A549 (cell line): ENCODE results near the gene TRMT10C. TPM values are rescaled to one million over a fixed set of nuclear protein-coding genes. Genes with fewer than 3 reads are reported as not detected.

ENCODE experiments used
- ATAC-seq, 2 experiments: fragments of 200-7000 bp in 1 of 2; fragments of >200 bp in 1 of 2; cut with Nextera tagmentation in 1 of 2; cut with Tn5 transposase in 1 of 2; 3 replicates each; pipeline versions ENCODE4 v1.8.0 to v1.9.1; 2018 to 2020; ENCODE audit warnings: mild to moderate bottlenecking in 1 of 2, moderate library complexity in 1 of 2
- CTCF ChIA-PET: fragments of 300-600 bp; sonication (Branson Sonifier 250); formaldehyde crosslinking; extraction: SDS; loops from one replicate; lab custom pipeline; 2021; ENCODE audit warnings: antibody characterized with exemption, inconsistent platforms; lab: Yijun Ruan, JAX
- POLR2A ChIA-PET: fragments of 350-600 bp; formaldehyde crosslinking; extraction: SDS; loops from one replicate; lab custom pipeline; 2021; ENCODE audit warnings: antibody characterized with exemption, inconsistent platforms; lab: Yijun Ruan, JAX
- DNase-seq, 2 experiments: peaks; one replicate each; pipeline versions ENCODE4 v3.0.0 to v3.0.0-alpha.2; 2011 to 2016; ENCODE audit warnings: low read depth in 1 of 2, low spot score in 1 of 2
- FAIRE-seq: peaks from 2 replicates; lab custom pipeline; 2011; peaks lifted over from hg19 to GRCh38; lab: Jason Lieb, UNC
- H3K27ac ChIP-seq, 2 experiments: fragments of >200 bp; sonication (Bioruptor Twin); formaldehyde crosslinking; 3 replicates each; pipeline ENCODE4 v1.5.1; 2016 to 2017
- H3K4me1 ChIP-seq: fragments of >200 bp; sonication (Bioruptor Twin); formaldehyde crosslinking; 3 replicates; pipeline ENCODE4 v1.6.1; 2016
- H3K4me2 ChIP-seq: fragments of >200 bp; sonication (Bioruptor Twin); formaldehyde crosslinking; 3 replicates; pipeline ENCODE4 v1.6.1; 2016
- H3K4me3 ChIP-seq: fragments of >200 bp; sonication (Bioruptor Twin); formaldehyde crosslinking; 3 replicates; pipeline ENCODE4 v1.5.1; 2016
- H3K9me3 ChIP-seq: fragments of >200 bp; sonication (Bioruptor Twin); formaldehyde crosslinking; 3 replicates; pipeline ENCODE4 v1.6.1; 2016
- CEBPB ChIP-seq, 2 experiments: fragments of >200 bp in 1 of 2; sonication (Bioruptor Twin) in 1 of 2; formaldehyde crosslinking in 1 of 2; IDR thresholded peaks; 2 replicates each; pipeline ENCODE4 v1.6.1; 2012 to 2016
- EHF ChIP-seq: fragments of 250-450 bp; sonication (Bioruptor Pico); IDR thresholded peaks from 2 replicates; pipeline ENCODE4 v1.5.0; 2020; ENCODE audit warnings: mild to moderate bottlenecking
- FOSL2 ChIP-seq, 2 experiments: fragments of 450-650 bp in 1 of 2; fragments of >200 bp in 1 of 2; sonication (Bioruptor Twin) in 1 of 2; formaldehyde crosslinking; IDR thresholded peaks; 2 replicates each; pipeline versions ENCODE4 v1.5.0 to v1.6.1; 2016 to 2020; ENCODE audit warnings: mild to moderate bottlenecking in 1 of 2, moderate library complexity in 1 of 2
- FOXS1 ChIP-seq: fragments of 250-450 bp; sonication (Bioruptor Pico); IDR thresholded peaks from 2 replicates; pipeline ENCODE4 v1.5.0; 2020; ENCODE audit warnings: mild to moderate bottlenecking, moderate library complexity
- HDAC2 ChIP-seq: fragments of 200-600 bp; sonication (generic); IDR thresholded peaks from 2 replicates; pipeline ENCODE4 v1.6.1; 2016
- HOXA7 ChIP-seq: fragments of 250-450 bp; sonication (Bioruptor Pico); IDR thresholded peaks from 2 replicates; pipeline ENCODE4 v1.5.0; 2020; ENCODE audit warnings: mild to moderate bottlenecking, moderate library complexity
- HOXB13 ChIP-seq: fragments of 250-450 bp; sonication (Bioruptor Pico); IDR thresholded peaks from 2 replicates; pipeline ENCODE4 v1.5.0; 2020; ENCODE audit warnings: low read depth, mild to moderate bottlenecking, moderate library complexity
- JUN ChIP-seq, 2 experiments: fragments of >200 bp; sonication (Bioruptor Twin); formaldehyde crosslinking; IDR thresholded peaks; 2 replicates in 1 of 2; 3 replicates in 1 of 2; pipeline ENCODE4 v1.6.1; 2016 to 2017
- JUNB ChIP-seq: fragments of >200 bp; sonication (Bioruptor Twin); formaldehyde crosslinking; IDR thresholded peaks from 2 replicates; pipeline ENCODE4 v1.6.1; 2016
- MAZ ChIP-seq: fragments of 150-350 bp; IDR thresholded peaks from 2 replicates; pipeline ENCODE4 v1.6.1; 2014; ENCODE audit warnings: antibody characterized with exemption, low read depth, low read length, borderline replicate concordance
- MYC ChIP-seq: IDR thresholded peaks from 2 replicates; pipeline ENCODE4 v1.6.1; 2012; ENCODE audit warnings: mild to moderate bottlenecking, inconsistent platforms, low read length, improper control_type of control experiment, borderline replicate concordance
- PHF8 ChIP-seq: fragments of 200-600 bp; sonication (generic); IDR thresholded peaks from 2 replicates; pipeline ENCODE4 v1.6.1; 2016; ENCODE audit warnings: low read depth, mild to moderate bottlenecking, antibody characterized with exemption, moderate library complexity, borderline replicate concordance
- POLR2A ChIP-seq: IDR thresholded peaks from 2 replicates; pipeline ENCODE4 v1.6.1; 2012; ENCODE audit warnings: mild to moderate bottlenecking, low read length
- POLR2AphosphoS2 ChIP-seq: conservative IDR thresholded peaks from 2 replicates; pipeline ENCODE4 v1.6.1; 2012; ENCODE audit warnings: low read length, improper control_type of control experiment, inconsistent platforms
- RARB ChIP-seq: fragments of 250-450 bp; sonication (Bioruptor Pico); IDR thresholded peaks from 2 replicates; pipeline ENCODE4 v1.8.0; 2021; ENCODE audit warnings: mild to moderate bottlenecking, moderate library complexity
- RFX5 ChIP-seq: fragments of 450-650 bp; IDR thresholded peaks from 2 replicates; pipeline ENCODE4 v1.7.1; 2014; ENCODE audit warnings: antibody characterized with exemption, mild to moderate bottlenecking, moderate library complexity
- SMC3 ChIP-seq: fragments of >200 bp; sonication (Bioruptor Twin); formaldehyde crosslinking; IDR thresholded peaks from 3 replicates; pipeline ENCODE4 v1.6.1; 2018; ENCODE audit warnings: inconsistent platforms
- TP53 ChIP-seq: fragments of 250-450 bp; sonication (Bioruptor Pico); IDR thresholded peaks from 2 replicates; pipeline ENCODE4 v1.5.0; 2021; ENCODE audit warnings: mild to moderate bottlenecking, moderate library complexity
- ZFP36 ChIP-seq: fragments of 450-650 bp; IDR thresholded peaks from 2 replicates; pipeline ENCODE4 v1.6.1; 2014; ENCODE audit warnings: borderline replicate concordance; ENCODE audit not compliant: partially characterized antibody
- ZSCAN20 ChIP-seq: fragments of 250-450 bp; sonication (Bioruptor Pico); IDR thresholded peaks from 2 replicates; pipeline ENCODE4 v1.8.0; 2022; ENCODE audit warnings: mild to moderate bottlenecking, moderate library complexity
- WGBS: methylation state at CpG from one replicate; pipeline ENCODE4 v1.1.6; 2017; ENCODE audit errors: missing lambda C conversion rate; 5-methylcytosine and 5-hydroxymethylcytosine counted together
- polyA plus RNA-seq, 4 experiments: library from polyadenylated mRNA; depleted of rRNA in 3 of 4; stranded (reverse); fragments of >200 nt; fragmentation: RNase III in 1 of 4; extraction: RNeasy Plus Mini Kit Qiagen cat#74134 plus additional on column Dnase treatment in 1 of 4; gene quantifications; 2 replicates in 3 of 4; 3 replicates in 1 of 4; pipeline ENCODE4 v1.2.3, GENCODE V29; 2011 to 2017
- TF ChIP-seq, protein P1 (sequence below): fragments of >200 bp; sonication (Bioruptor Twin); formaldehyde crosslinking; IDR thresholded peaks from 3 replicates; pipeline ENCODE4 v1.6.1; 2016
- TF ChIP-seq, protein P2 (sequence below): IDR thresholded peaks from 2 replicates; pipeline ENCODE4 v1.6.1; 2012
- TF ChIP-seq, protein P3 (sequence below): IDR thresholded peaks from 2 replicates; pipeline ENCODE4 v1.6.1; 2012; ENCODE audit warnings: low read depth, borderline replicate concordance
- TF ChIP-seq, protein P4 (sequence below): fragments of 250-450 bp; sonication (Bioruptor Pico); IDR thresholded peaks from 2 replicates; pipeline ENCODE4 v1.5.0; 2020; ENCODE audit warnings: low read depth, mild to moderate bottlenecking, moderate library complexity

TRMT10C gene
- polyA plus RNA-seq, 2 of the 4 experiments (the other 2 are of a cell fraction), result 30.8 to 37.0 TPM

GRCh38 chr3:101573449-101574387, 12.1 kb downstream of the TRMT10C start, which contains the start of gene PCNP (continued):
- TF ChIP-seq CEBPB (IDR thresholded peaks at IDR 0.05) (peak in 1 of 2 experiments; percentile 15; a peak in 1 of 4 replicates), POLR2A (peak; percentile 79), HOXB13 (CRISPR knock-in tag) (no peak), JUN (IDR thresholded peaks at IDR 0.05) (peak; percentile 89 to 91; a peak in 4 of 5 replicates), ZSCAN20 (CRISPR knock-in tag) (no peak), RFX5 (peak; percentile 58), POLR2AphosphoS2 (no peak)
- TF ChIP-seq, protein P1, sequence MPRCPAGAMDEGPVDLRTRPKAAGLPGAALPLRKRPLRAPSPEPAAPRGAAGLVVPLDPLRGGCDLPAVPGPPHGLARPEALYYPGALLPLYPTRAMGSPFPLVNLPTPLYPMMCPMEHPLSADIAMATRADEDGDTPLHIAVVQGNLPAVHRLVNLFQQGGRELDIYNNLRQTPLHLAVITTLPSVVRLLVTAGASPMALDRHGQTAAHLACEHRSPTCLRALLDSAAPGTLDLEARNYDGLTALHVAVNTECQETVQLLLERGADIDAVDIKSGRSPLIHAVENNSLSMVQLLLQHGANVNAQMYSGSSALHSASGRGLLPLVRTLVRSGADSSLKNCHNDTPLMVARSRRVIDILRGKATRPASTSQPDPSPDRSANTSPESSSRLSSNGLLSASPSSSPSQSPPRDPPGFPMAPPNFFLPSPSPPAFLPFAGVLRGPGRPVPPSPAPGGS, result peak; percentile 88

GRCh38 chr3:101574388-101575112, 12.9 kb downstream of the TRMT10C start:
- no peak for TF ChIP-seq JUNB
- 0 out of 5 replicates have a peak, but pooled peaks of 1 of the 2 experiments have one; percentile 41 for TF ChIP-seq JUN (IDR thresholded peaks at IDR 0.05)
- TF ChIP-seq MYC, result 0 out of 2 replicates have a peak, but pooled peaks have one; percentile 1
- TF ChIP-seq PHF8, result 0 out of 2 replicates have a peak, but pooled peaks have one; percentile 73
- TF ChIP-seq TP53 (CRISPR knock-in tag), result no peak
- TF ChIP-seq POLR2A, result 0 out of 2 replicates have a peak, but pooled peaks have one; percentile 22
- peaks cover 23% of the 10 kb centered on the region for H3K4me1 ChIP-seq
- H3K9me3 ChIP-seq, result no peaks in the 10 kb centered on the region
- peak; percentile 78 to 80 for ATAC-seq
- H3K4me3 ChIP-seq, result peak overlapping the region; percentile 70
- ChIA-PET CTCF (interaction anchor here (0.7 to 3.0 kb wide), 15 partner anchors 10 to 1174 kb away, joined by 3 to 18 read pairs (median 4); partner anchors contain the start of genes LNP1, TOMM70, TRMT10C and ZBTB11), POLR2A (interaction anchor here (0.6 to 2.2 kb wide), 10 partner anchors 13 to 205 kb away, joined by 3 to 29 read pairs (median 4); partner anchors contain the start of genes NXPE3, RPL24, SENP7 and TRMT10C)
- 2% methylated on average over 21 of the region's 41 CpGs for WGBS
- H3K4me2 ChIP-seq, result peak overlapping the region; percentile 81
- peak overlapping the region; percentile 89 to 91 for H3K27ac ChIP-seq
- DNase-seq, result peak; percentile 28 to 68
- FAIRE-seq, result no peak

GRCh38 chr3:101577286-101577685, 15.6 kb downstream of the TRMT10C start:
- Histone ChIP-seq H3K9me3 (no peaks in the 10 kb centered on the region), H3K27ac (no peak overlapping the region), H3K4me3 (no peak overlapping the region), H3K4me2 (no peak overlapping the region), H3K4me1 (peaks cover 18% of the 10 kb centered on the region)
- CTCF ChIA-PET, result interaction anchor here (0.6 to 1.2 kb wide), 3 partner anchors 11 to 100 kb away, joined by 3 to 4 read pairs (median 3); partner anchors contain the start of gene ZBTB11
- WGBS, result 84% methylated on average over 6 of the region's 6 CpGs
- POLR2A ChIA-PET, result no interaction called here
- FAIRE-seq (no peak), ATAC-seq (no peak), DNase-seq (no peak)
- TF ChIP-seq POLR2A (no peak), ZFP36 (no peak), EHF (CRISPR knock-in tag) (no peak), FOSL2 (IDR thresholded peaks at IDR 0.05) (no peak), FOSL2 (CRISPR knock-in tag; IDR thresholded peaks at IDR 0.05) (no peak), JUNB (no peak), FOXS1 (CRISPR knock-in tag) (no peak), HDAC2 (no peak), SMC3 (no peak), MYC (no peak), HOXA7 (no peak), MAZ (no peak), RARB (CRISPR knock-in tag) (no peak)
- TF ChIP-seq, protein P2, sequence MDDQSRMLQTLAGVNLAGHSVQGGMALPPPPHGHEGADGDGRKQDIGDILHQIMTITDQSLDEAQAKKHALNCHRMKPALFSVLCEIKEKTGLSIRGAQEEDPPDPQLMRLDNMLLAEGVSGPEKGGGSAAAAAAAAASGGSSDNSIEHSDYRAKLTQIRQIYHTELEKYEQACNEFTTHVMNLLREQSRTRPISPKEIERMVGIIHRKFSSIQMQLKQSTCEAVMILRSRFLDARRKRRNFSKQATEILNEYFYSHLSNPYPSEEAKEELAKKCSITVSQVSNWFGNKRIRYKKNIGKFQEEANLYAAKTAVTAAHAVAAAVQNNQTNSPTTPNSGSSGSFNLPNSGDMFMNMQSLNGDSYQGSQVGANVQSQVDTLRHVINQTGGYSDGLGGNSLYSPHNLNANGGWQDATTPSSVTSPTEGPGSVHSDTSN, result no peak
- TF ChIP-seq, protein P3, sequence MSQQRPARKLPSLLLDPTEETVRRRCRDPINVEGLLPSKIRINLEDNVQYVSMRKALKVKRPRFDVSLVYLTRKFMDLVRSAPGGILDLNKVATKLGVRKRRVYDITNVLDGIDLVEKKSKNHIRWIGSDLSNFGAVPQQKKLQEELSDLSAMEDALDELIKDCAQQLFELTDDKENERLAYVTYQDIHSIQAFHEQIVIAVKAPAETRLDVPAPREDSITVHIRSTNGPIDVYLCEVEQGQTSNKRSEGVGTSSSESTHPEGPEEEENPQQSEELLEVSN, result no peak
- TF ChIP-seq, protein P4, sequence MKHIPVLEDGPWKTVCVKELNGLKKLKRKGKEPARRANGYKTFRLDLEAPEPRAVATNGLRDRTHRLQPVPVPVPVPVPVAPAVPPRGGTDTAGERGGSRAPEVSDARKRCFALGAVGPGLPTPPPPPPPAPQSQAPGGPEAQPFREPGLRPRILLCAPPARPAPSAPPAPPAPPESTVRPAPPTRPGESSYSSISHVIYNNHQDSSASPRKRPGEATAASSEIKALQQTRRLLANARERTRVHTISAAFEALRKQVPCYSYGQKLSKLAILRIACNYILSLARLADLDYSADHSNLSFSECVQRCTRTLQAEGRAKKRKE (CRISPR knock-in tag), result no peak
